Stimulated activated naive CD8-positive, alpha-beta T cell treated with anti-CD3 and anti-CD28 coated beads, Interleukin-15, Interleukin-2, amounts not matched to agents 100 ng/mL and 50 ng/mL, for 24 hours (primary cell): Measurements from ENCODE around the gene CCDC106.

Experiments
- H3K27ac Mint-ChIP-seq: one replicate; pipeline ENCODE4 v1.8.0; 2021; ENCODE audit warnings: mild to moderate bottlenecking, mixed read lengths
- H3K27me3 Mint-ChIP-seq: one replicate; pipeline ENCODE4 v1.8.0; 2021; ENCODE audit warnings: mixed read lengths
- H3K36me3 Mint-ChIP-seq: one replicate; pipeline ENCODE4 v1.8.0; 2021; ENCODE audit warnings: low read depth, mixed read lengths
- H3K4me1 Mint-ChIP-seq: one replicate; pipeline ENCODE4 v1.8.0; 2021; ENCODE audit warnings: low read depth, mixed read lengths
- H3K4me3 Mint-ChIP-seq: one replicate; pipeline ENCODE4 v1.8.0; 2021; ENCODE audit warnings: mild to moderate bottlenecking, mixed read lengths
- H3K9me3 Mint-ChIP-seq: one replicate; pipeline ENCODE4 v1.8.0; 2021; ENCODE audit warnings: mixed read lengths

Gene CCDC106

GRCh38 chr19:55638864-55639359 lies 9.1 kb upstream of the CCDC106 start:
- H3K4me1 Mint-ChIP-seq = peaks cover 76% of the 10 kb centered on the region
- H3K9me3 Mint-ChIP-seq = no peaks in the 10 kb centered on the region
- no peaks in the 10 kb centered on the region for H3K27me3 Mint-ChIP-seq
- H3K36me3 Mint-ChIP-seq = peaks cover 61% of the 10 kb centered on the region
- peak overlapping the region; percentile 42 for H3K27ac Mint-ChIP-seq
- H3K4me3 Mint-ChIP-seq = peak overlapping the region; percentile 84

DNA sequence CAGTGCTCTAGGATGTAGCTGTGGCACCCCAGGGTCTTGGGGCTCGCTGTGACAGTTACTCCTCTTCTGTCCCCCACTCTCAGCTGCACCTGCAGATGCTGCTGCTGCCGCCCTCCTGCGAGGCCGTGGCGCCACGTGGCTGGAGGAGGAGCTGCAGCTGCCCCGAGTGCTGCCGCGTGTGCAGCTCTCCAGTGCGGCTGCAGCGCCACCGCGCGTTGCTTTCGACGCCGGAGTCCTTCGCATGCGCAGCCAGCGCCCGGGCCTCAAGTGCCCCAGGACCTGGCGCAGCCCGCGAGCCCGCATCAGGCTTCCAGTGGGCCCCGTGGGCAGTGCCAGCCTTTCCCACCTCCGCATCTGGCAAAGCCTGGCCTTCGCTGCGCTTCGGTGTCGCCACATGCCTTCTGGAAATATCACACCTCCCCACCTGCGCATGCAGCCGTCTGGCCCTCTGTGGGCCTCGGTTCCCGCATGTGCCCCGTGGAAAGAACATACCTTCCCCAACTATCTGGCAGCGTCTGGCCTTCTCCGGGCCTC lies 7.9 kb upstream of the CCDC106 start:
- Mint-ChIP-seq H3K36me3 (peaks cover 66% of the 10 kb centered on the region), H3K27me3 (no peaks in the 10 kb centered on the region), H3K4me1 (peaks cover 79% of the 10 kb centered on the region), H3K4me3 (peak overlapping the region; percentile 84), H3K27ac (peak overlapping the region; percentile 95), H3K9me3 (no peaks in the 10 kb centered on the region)

- no peaks in the 10 kb centered on the region for H3K27me3 Mint-ChIP-seq
- peaks cover 66% of the 10 kb centered on the region for H3K36me3 Mint-ChIP-seq
- peak within 1 kb of the TSS; percentile 98 for H3K27ac Mint-ChIP-seq
- H3K4me3 Mint-ChIP-seq = peak within 1 kb of the TSS; percentile 98
- peaks cover 81% of the 10 kb centered on the region for H3K4me1 Mint-ChIP-seq
- H3K9me3 Mint-ChIP-seq = no peaks in the 10 kb centered on the region
Observed at GRCh38 chr19:55640577-55641425, 7.2 kb upstream of the CCDC106 start, which contains the start of gene ZNF580. TSS of gene ZNF580 (plus strand) at chr19:55641002. CDS start at chr19:55642509, 1,507 bp downstream.

- Mint-ChIP-seq H3K27me3 (no peaks in the 10 kb centered on the region), H3K27ac (peak overlapping the region; percentile 98), H3K4me1 (peaks cover 77% of the 10 kb centered on the region), H3K36me3 (peaks cover 58% of the 10 kb centered on the region), H3K9me3 (no peaks in the 10 kb centered on the region), H3K4me3 (peak overlapping the region; percentile 98)
Observed at GRCh38 chr19:55641426-55642152, 6.4 kb upstream of the CCDC106 start.

- peak overlapping the region; percentile 98 for H3K4me3 Mint-ChIP-seq
- H3K36me3 Mint-ChIP-seq = peaks cover 65% of the 10 kb centered on the region
- H3K27ac Mint-ChIP-seq = peak overlapping the region; percentile 98
- peaks cover 76% of the 10 kb centered on the region for H3K4me1 Mint-ChIP-seq
- no peaks in the 10 kb centered on the region for H3K9me3 Mint-ChIP-seq
- H3K27me3 Mint-ChIP-seq = no peaks in the 10 kb centered on the region
Observed at GRCh38 chr19:55642153-55643002, 5.6 kb upstream of the CCDC106 start.

GRCh38 chr19:55643003-55643886 lies 4.8 kb upstream of the CCDC106 start, which contains the start of gene ZNF581:
TSS of gene ZNF581 (plus strand) at chr19:55643649. CDS start at chr19:55644572, 923 bp downstream.
- peaks cover 73% of the 10 kb centered on the region for H3K4me1 Mint-ChIP-seq
- peak within 1 kb of the TSS; percentile 98 for H3K27ac Mint-ChIP-seq
- no peaks in the 10 kb centered on the region for H3K9me3 Mint-ChIP-seq
- no peaks in the 10 kb centered on the region for H3K27me3 Mint-ChIP-seq
- peak within 1 kb of the TSS; percentile 98 for H3K4me3 Mint-ChIP-seq
- peaks cover 59% of the 10 kb centered on the region for H3K36me3 Mint-ChIP-seq

DNA sequence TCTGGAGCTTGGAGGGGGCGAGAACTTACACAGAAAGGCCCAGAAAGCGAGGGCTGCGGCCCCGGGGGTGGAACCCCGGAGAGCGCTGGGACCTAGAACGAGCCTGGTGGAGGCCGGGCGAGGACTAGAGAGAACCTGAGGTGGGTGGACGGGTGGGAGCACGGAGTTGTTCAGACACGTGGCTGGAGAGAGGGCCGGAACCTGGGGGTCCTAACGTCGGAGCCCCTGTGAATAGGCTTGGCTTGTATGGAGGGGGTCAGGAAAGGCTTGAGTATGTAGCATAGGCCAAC lies 4.2 kb upstream of the CCDC106 start:
- Mint-ChIP-seq H3K27me3 (no peaks in the 10 kb centered on the region), H3K4me1 (peaks cover 72% of the 10 kb centered on the region), H3K4me3 (peak overlapping the region; percentile 98), H3K27ac (peak overlapping the region; percentile 95), H3K36me3 (peaks cover 55% of the 10 kb centered on the region), H3K9me3 (no peaks in the 10 kb centered on the region)

GRCh38 chr19:55644191-55644833 lies 3.7 kb upstream of the CCDC106 start:
- peak overlapping the region; percentile 98 for H3K4me3 Mint-ChIP-seq
- no peaks in the 10 kb centered on the region for H3K9me3 Mint-ChIP-seq
- peak overlapping the region; percentile 95 for H3K27ac Mint-ChIP-seq
- peaks cover 50% of the 10 kb centered on the region for H3K36me3 Mint-ChIP-seq
- peaks cover 72% of the 10 kb centered on the region for H3K4me1 Mint-ChIP-seq
- H3K27me3 Mint-ChIP-seq = no peaks in the 10 kb centered on the region

DNA sequence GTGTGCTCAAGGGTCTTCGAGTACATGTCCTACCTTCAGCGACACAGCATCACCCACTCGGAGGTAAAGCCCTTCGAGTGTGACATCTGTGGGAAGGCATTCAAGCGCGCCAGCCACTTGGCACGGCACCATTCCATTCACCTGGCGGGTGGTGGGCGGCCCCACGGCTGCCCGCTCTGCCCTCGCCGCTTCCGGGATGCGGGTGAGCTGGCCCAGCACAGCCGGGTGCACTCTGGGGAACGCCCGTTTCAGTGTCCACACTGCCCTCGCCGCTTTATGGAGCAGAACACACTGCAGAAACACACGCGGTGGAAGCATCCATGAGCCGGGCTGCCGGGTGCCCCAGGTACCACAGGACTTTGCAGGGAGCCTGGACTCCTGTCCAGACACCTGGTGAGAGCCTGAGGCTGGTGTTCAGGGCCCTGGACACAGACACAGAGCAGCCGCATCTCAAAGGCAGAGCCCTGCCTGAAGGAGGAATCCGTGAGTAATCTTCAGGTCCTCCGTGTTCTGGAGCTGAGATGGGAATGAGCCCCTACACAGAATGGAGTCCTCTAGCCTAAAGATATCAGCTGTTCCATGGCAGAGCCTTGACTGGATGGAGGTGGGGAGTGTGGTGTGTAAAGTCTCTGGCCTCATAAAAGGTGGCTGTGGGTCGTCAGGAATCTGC lies 3.0 kb upstream of the CCDC106 start:
- Mint-ChIP-seq H3K4me3 (peak overlapping the region; percentile 98), H3K9me3 (no peaks in the 10 kb centered on the region), H3K27ac (peak overlapping the region; percentile 95), H3K27me3 (no peaks in the 10 kb centered on the region), H3K36me3 (peaks cover 44% of the 10 kb centered on the region), H3K4me1 (peaks cover 72% of the 10 kb centered on the region)

GRCh38 chr19:55645512-55645881 lies 2.5 kb upstream of the CCDC106 start:
- Mint-ChIP-seq H3K4me3 (peak overlapping the region; percentile 98), H3K4me1 (peaks cover 72% of the 10 kb centered on the region), H3K36me3 (peaks cover 39% of the 10 kb centered on the region)

DNA sequence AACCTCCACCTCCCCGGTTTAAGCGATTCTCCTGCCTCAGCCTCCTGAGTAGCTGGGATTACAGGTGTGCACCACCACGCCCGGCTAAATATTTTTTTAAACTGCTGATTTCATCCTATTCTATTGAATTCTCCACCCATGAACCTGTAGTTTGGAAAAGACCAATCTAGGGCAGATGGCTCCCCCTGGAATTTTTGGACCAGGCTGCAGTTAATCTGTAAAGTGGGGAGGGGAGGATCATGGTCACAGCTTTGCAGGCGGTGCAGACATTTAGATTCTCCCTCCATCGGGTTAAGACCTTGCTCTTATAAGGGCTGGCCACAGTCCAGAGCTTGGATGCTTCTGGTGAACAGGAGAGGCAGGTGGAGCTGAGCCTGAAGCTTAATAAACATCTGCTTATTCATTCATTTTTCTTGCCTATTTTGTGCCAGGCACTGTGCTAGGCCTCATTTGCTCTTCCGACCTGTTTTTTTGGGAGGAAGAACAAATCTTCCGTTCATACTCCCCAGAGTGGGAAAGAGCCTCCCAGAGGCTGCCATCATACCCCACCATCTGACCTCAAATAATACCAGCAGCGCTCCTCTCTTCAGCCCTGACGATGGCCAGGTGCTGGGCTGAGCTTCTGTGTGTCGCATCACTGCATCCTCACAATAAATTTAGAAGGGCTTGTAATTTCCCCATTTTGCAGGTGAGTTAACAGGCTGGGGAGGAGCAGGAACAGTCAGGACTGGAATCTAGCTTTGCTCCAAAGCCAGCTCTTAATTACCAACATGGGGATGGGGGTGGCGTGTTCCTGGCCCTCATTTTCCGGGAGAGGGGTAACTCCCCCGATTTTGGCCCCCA lies 902 bp upstream of the CCDC106 start:
- H3K4me3 Mint-ChIP-seq = peak overlapping the region; percentile 84
- H3K27me3 Mint-ChIP-seq = no peaks in the 10 kb centered on the region
- no peaks in the 10 kb centered on the region for H3K9me3 Mint-ChIP-seq
- H3K4me1 Mint-ChIP-seq = peaks cover 73% of the 10 kb centered on the region
- peaks cover 31% of the 10 kb centered on the region for H3K36me3 Mint-ChIP-seq
- peak overlapping the region; percentile 83 for H3K27ac Mint-ChIP-seq

More at GRCh38 chr19:55645512-55645881, 2.5 kb upstream of the CCDC106 start:
- no peaks in the 10 kb centered on the region for H3K9me3 Mint-ChIP-seq
- H3K27me3 Mint-ChIP-seq = no peaks in the 10 kb centered on the region
- H3K27ac Mint-ChIP-seq = peak overlapping the region; percentile 67

DNA sequence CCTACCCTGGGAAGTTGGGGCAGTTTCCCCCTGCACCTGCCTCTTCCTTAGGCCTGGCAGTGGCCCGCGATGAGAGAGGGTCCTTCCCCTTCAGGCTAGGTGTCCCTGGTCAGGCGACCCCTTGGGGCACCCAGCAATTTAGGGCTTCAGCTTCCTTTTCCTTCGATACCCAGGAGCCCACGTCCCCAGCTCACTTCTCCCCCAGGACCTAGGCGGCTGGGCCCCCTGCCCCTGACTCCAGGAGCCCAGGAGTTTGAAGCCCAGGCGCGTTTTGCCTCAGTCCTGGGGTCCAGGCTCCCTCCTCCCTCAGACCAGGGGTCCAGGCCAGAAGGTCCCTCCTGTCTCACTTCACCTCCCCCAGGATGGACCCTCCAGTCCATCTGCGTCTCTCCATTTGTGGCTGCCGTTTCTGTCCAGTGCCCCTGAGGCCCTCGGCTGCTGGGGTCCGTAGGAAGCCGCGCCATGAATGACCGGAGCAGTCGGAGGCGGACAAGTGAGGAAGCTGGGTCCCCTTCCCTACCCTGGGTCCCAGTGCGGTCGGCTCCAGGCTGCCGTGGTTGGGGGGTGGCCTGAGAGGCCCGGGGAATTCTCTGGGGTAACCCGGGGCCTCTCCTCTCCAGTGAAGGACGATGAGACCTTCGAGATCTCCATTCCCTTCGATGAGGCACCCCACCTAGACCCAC lies 714 bp downstream of the CCDC106 start:
- Mint-ChIP-seq H3K4me1 (peaks cover 64% of the 10 kb centered on the region), H3K27ac (peak overlapping the region; percentile 86), H3K27me3 (no peaks in the 10 kb centered on the region), H3K9me3 (no peaks in the 10 kb centered on the region), H3K4me3 (peak overlapping the region; percentile 77), H3K36me3 (peaks cover 25% of the 10 kb centered on the region)
